ENCODE results near the gene STK39.

STK39 gene

DNA sequence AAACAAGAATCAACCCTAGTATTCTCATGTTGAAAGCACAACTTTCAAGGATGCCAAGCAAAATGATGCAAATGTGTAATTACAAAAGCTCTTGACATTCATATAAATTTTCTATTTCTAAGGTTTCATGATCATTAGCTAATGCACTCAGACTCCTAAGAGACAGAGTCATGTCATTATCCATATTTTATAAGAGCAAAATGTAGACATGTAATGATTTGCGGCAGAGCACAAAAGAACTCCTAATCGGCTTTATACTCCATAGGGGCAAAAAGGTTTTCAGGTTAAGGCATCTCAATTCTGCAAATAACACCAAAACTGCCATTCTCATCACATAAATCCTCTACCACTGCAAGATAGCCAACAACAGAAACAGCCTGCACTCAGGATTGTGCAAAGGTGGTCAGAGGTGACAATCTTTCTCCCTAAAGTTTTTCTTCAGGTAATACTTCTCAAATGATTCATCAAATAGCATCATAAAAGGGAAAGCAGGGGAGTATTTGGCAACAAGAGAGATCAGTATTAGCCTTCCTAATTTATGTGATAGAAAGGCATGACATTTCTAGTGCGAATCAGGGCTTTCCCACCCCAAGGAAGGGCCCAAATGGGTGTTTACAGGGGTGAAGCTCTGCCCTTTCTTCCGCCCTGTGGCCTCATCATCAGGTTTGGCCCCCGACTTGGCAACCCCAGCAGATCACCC, 64.7 kb downstream of the STK39 start:
- DNase-seq: no peak

DNA sequence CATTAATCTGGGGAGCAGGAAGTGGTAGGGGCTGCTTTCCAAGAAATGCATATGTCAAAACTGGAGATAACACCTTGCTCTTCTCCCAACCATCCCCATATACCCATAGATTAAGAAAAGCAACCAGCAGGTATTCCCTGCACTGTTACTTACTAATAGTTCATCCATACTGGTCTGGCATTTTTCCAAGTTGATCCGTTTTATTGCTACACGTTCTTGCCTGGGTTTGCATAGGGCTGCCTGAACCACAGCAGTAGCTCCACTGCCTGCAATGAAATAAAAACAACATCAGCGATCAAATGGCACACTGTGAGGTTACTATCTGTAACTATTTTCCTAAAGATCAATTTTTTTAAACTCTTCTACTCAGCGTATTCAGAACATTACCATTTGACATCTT, 65.6 kb downstream of the STK39 start:
- DNase-seq: no peak

DNA sequence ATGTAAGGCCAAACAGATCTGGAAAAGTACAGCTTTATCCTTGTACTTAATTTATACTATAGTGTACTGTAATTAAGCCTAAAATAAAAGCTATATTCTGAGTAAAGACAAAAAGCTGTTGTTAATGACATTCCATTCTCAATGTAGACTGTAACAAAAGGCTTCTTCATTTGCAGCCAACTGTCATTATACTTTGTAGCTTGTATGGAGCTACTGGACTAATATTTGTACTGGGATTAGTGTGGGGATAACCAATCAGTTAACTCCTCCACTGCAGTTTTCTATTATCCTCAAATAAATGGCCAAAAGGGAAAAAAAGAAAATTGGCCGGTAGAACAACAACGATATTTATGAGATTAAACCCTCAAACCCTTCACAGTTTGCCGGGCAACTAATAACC, 66.5 kb downstream of the STK39 start:
- DNase-seq: no peak

DNA sequence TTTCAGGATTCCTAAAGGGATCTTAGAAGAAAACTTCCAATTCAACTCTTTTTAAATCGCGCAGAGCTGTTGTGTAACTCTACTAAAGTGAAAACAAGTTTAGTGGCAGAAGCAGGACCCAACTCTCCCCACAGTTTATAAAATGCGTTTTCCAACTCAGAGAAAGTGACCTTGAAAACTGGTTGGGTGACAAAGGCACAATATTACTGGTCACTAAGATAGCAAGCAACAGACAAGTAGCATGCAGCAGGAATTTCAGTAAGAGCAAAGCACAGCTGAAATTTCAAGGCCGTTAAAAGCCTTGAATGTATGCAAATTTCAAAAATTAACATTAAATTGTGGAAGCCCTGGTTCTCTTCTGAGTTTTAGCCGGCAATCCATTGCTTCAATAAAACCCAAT, 66.9 kb downstream of the STK39 start:
- DNase-seq: no peak

DNA sequence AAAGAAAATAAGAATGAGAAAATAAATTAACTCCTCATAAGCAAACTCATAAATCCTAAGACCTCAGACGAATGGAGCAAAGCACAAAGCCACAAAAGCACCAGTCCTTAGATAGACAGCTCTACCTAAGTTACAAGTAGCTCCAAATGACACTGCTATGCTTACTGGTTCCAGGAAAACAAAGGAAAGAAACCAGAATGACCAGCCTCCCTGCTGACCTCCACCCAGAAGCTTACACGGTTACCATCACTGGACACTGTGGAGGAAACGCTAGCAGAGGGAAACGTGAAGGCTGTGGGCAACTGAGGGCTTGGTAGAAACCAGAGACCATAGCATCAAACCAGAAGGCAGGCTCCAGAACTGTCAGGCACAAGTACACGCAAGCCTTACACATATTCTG, 67.8 kb downstream of the STK39 start:
- DNase-seq: no peak

DNA sequence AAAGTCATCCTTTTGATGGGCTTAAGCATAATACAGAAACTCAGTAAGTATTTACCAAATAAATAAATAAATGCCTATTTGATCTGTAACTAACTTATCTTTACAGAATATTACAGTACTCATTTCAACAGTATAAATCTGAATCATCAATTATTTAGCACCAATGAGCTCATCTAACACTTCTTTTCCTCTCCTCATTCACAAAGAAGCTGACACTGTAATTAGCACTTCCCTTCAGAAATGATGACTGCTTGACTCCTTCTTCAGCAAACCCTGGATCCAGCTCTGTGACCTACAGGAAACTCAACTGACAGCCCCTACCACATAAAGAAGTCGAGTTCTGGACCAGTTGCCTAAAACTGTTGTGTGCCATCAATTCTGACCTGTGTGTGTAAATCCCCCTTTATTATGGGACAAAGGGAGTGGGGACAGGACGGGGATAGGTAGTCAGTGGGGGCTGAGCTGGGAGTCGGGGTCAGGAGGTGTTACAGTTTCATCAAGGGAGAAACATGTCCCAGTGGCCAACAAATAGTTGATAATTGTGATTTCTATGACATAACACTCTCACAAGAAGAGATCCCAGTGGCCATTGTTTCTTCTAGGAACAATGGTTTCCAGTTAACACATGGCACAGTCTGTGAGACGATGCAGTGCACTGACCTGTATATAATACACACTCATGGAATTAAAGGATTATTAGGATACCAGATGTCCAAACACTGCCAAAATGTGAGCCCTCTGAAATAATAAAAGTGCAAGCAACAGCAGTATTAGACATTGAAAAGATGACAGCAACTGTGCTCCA, 68.7 kb downstream of the STK39 start:
- DNase-seq: no peak

DNA sequence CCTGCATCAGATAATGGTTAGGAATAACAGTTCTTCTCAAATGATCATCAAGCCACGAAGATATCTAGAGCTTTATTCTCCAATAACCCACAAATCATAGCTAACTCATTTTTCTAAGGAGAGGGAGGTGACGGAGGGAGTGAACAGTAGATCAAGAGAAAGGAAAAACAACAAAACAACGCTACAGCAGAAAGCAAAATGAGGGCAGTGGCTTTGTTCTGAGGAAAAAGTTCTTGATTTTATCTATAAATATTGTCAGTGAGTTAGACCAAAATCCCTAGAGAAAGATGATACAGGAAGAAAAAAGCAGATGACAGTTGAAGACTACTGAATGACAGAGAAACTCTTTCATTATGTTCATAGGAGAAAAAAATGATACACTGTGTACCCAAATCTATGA, 71.0 kb downstream of the STK39 start:
- DNase-seq: no peak

DNA sequence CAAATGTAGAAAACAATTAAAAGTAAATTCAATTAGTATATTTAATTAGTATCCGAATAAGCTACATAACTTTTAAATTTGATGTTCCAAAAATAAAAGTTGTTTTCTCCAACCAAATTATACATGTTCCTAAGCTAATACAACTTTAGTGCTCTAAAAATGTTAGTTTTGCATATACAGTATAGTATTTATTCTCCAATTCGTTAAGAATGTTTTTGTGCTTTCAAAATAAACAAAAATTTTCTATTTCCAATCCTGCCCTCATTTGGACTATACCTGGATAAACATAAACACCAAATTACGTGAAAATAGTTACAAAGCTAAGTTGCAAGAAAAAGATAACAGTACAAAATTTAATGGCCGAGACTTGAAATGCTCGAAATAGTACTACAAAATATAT, 71.9 kb downstream of the STK39 start:
- no peak for DNase-seq

DNA sequence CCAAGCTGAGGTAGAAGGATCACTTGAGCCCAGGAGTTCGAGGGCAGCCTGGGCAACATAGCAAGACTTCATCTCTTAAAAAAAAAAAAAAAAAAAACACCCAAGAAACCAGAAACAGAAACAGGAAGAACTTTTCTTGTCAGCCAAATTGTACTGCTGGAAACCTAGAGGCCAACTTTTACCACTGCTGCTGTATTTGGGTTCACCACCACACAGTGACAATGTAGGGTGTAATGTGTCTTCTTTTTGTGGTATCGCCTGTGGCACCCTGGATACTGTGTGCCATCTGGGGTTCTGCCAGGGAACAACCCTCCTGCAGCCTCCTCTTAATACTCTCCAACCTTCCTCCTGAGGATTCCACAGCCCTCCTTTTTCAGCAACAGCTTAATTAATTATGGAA, 72.6 kb downstream of the STK39 start:
- DNase-seq: no peak

DNA sequence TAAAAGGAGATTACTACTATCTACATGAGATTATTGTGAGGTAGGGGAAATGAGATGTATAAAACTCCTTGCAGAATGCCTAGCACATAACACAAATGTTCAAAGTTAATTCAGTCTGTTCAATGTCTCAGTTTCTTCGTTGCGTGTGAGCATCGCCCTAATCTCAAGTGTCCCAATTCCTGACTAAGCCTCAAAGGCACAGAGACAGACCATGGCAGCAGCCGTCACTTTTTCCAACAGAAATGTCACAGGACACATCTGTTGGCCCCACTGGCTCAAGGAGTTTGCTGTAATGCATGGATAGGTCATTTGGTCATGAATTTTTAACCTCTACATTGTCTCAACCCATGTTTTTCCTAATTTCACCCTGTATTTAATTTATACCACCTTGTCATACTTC, 75.3 kb downstream of the STK39 start:
- no peak for DNase-seq

DNA sequence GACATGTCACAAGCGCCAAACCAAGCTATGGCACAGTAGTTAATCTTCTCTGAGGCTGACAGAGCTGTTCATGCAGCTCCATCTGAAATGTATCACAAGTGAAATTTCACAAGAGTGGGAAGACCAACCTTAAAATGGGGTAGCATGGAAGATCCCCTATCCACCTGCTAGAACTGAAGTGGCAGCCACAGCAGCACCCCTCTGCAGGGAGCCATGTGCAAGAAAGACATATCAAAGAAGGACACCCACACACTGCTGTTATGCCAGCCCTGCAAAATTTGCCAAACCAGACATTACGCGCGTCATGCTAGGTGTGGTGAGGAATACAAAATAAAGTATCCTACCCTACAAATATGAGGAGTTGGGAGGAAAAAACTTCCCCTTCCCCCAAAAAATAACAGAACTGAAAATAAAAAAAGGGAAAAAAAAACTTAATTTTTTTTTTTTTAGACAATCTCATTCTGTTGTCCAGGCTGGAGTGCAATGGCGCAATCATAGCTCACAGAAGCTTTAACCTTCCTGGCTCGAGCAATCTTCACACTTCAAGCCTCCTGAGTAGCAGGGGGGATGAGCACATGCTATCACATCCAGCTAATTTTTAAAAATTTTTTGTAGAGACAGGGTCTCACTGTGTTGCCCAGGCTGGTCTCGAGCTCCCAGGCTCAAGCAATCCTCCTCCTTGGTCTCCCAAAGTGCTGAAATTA, 76.2 kb downstream of the STK39 start:
- DNase-seq: no peak

DNA sequence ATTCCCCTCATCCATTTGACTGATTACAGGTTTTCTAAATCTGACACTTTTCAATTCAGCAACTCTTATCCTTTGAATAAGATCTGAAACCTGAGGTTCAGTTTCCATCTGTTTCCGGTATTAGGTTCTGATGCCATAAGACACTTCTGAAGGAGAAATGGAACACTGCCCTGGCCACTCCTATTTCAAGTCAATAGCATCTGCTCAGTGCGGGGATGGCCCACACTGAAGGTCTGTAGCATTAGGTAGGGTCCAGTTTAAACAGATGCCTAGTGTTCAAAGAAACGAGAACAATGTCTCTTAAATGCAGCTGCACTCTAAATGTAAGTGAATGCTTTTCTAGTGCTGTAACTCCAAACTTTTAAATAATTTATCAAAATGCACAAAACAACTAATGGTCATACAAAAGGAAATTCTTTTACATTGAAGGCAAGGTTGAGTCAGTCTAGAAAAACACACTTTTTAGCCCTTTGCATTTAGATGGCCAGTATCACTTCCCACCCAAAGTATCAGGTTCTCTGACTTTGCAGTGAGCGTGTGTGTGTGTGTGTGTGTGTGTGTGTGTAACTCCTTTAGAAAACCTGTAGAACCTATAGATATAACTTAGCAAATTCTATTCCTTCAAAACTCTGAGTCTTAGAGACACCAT, 78.2 kb downstream of the STK39 start:
- no peak for DNase-seq

DNA sequence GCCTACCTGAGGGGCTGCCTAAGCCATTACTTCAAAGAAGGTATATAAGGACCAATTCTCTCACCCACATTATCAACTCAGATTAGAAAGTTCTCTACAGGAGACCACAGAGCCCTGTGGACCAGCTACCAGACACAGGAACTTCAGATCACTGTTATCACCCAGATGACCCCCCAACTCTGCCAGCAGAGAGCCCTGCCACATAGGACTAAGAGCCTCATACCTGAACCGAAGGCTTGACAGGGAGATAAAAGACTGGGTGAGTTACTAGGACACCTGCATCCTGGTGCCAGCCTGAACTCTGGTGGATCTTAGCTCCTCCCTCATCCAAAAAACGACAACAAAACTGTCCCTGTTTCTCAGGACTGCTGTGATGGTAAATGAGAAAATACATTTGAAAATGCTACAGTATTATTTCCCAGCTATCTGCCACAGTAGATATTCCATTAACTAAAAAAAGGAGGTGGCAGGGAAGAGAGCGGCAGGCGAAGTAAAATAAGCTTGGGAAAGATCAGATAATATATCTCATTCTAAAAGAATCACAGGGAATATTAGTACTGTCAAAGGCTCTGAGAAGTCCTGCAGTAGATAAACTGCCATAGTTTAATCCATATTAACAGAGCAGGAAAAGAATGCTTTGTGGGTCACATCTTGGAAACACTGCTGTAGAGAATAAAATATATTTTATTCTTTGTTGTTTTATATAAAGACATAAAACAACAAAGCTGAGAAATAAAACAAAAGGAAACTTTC, 79.7 kb downstream of the STK39 start:
- DNase-seq: no peak

DNA sequence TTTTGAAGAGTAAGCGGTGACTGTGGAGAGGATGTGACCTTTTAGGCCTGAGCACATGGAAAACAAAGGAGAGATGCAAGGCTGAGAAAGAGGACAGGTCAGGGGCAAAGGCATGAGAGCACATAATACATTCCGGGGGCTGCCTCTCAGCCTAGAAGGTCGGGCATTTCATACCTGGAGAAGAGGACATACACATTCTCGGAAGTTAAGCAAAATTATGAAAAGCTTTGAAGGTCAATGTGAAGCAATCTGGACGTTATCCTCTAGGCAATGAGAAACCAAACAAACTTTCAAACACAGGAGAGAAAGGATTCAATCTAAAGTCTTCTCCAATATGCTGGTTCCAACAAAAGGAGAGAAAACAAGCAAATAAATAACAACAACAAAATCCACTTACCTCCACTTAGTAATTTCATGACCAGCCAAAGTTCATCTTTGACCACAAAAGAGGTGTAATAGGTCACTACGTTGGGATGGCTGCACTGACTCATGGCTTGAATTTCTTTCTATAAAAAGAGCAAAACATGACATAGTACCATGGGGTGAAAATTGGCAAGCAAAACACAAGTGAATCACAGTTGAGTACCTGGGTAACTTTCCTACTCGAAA, 80.4 kb downstream of the STK39 start:
- DNase-seq: no peak

DNA sequence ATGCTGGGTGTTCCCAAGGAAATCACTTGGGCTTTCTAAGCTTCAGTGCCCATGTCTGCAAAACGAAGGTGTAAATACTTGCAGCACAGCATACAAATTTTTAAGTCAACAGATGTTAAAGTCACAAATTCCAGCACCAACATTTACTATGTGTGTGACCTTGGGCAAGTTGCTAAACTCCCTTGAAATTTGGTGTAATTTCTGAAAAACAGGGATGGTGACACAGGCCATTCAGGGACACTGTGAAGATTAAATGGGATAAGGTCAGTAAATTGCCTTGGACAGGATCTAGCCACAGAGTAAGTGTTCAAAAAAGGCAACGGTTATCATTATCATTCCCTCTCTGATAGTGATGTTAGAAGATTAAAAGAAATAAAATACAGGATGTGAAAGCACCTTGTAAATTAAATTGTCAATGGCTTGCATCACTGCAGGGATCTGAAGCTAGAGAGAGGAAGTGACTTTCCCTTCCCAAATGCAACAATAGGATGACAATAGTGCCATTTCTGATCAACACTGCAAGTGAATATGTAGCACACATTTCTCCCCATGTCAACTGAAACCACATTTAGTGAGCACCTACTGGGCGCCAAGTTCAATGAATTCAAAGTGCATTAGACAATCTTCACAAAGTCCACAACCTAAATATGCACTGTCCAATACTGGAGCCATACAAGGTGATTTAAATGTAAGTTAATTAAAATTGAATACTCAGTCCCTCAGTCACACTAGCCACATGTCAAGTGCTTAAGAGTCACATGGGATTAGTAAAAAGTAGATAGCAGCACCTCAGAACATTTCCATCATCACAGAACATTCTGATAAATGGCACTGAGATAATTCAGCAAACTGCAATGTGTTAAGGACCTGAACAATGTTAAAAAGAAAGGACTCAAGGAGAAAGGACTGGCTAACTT, 81.2 kb downstream of the STK39 start:
- no peak for DNase-seq

DNA sequence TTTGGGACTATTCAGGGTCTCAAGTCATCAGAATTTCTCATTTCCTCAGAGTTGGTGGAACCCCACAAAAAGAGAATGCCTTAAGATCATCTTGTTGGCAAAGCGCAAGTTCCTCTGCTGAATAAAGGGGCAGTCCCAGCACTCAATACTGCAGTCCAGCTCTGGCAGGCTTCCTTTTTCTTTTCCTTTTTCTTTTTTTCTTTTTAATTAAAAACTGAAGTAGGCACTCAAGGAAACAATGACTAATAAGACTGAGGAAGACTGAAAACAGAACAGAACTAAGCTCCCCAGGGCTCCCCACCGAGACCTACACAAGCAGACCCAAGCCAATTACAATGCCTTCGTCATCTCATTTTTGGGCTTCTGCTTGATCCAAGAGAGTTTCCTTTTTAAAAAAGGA, 82.0 kb downstream of the STK39 start:
- peak in 1 of 2 experiments; percentile 24 for DNase-seq

DNA sequence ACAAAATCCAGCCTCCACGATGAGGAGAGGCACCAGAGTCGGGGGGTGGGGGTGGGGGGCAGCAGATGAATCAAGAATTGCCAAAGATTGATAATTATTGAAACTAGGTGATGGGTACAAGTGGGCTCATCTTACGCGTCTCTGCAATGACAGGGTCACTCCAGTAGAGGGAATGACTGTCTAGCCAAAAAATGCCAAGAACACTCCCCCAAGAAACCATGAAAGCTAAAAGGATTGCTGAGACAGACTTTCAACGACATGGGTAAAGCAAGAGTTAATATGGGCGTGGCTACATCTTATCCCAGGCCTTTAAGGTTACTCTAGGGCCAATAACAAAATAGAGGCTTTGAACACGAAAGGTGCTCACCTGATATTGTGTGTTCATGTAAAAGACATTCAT, 86.5 kb downstream of the STK39 start:
- DNase-seq: no peak

DNA sequence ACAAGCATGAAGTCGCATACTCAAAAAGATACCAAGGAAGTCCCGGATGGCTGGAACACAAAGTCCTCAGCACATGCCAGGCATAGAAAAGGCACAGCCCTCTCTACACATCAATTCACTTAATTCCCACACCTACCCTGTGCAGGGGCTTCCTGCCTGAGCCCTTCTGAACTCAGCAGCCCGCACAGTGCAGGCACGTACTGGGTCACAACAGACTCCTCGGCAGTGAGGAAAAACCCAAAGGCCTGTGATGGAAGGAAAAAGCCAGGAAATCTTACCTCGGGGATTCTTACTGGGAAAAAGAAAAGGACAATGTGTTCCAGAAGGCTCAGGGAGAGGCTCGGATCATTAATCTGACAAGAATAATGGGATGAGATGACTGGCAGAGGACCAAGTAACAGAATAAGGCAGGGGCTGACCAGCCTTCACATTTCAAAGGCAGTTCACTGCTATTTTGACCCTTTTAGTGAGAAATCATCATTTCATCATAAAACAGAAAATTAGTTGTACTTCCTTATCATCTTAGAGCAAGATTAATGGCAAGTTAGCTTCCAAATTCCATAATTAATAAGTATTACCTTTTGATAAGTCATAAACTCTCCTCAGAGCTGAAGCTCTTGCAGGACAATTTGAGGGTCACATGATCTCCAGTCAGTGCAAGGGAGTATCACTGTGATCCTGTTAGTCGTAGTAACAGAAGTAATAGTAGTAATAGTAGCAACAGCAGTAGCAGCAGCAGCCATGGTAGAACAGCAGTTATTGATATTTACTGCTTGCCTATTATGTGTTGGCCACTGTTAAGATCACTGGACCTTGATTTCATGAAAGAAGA, 87.4 kb downstream of the STK39 start:
- DNase-seq: no peak

DNA sequence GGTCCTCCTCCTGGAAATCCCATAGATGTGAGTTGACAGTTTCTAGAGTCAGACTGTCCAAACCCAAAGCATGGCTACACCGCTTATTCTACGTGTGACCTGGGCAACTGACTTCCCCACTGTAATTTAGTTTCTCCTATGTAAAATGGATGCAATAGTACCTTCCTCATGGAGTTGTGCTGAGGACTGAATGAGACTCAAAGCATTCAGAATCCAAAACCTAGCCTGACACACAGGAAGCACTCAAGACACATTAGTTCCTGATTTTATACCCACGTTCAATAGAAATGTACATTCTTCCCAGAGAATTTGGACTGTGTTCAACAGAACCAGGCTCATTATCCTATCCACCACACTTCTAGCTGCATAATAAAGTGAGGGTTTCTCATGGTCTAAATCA, 88.8 kb downstream of the STK39 start:
- DNase-seq: no peak

DNA sequence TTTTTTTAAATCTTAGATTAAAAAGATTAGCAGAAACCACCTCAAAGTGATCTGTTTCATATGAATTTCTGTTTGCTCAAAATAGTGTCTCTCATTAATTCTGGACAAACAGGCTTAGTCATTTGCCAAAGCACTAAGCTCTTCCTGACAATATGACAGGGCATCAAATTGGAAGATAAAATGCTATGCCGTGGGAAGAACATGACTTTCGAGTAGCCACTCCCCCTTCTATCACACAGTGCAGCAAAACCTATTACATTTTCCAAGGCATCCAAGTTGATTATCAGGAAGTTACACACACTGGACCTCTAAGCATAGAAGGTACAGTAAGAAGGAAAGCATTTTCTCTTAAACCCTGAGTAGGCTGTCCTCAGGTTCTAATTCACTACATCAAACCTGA, 89.5 kb downstream of the STK39 start:
- DNase-seq: no peak
